H54 (cell line): Measurements from ENCODE around the gene DNAI2.

Experiments
- DNase-seq: peaks from one replicate; pipeline ENCODE4 v3.0.0; 2011; ENCODE audit warnings: low spot score, mixed read lengths; ENCODE audit not compliant: insufficient read length
- FAIRE-seq: peaks from 3 replicates; lab custom pipeline; 2011; peaks lifted over from hg19 to GRCh38; lab: Jason Lieb, UNC
- POLR2A ChIP-seq: IDR thresholded peaks from 2 replicates; pipeline ENCODE4 v1.6.1; 2011; ENCODE audit warnings: low read depth, mild to moderate bottlenecking, low read length

Gene DNAI2

GRCh38 chr17:74355065-74355464 is 81.0 kb downstream of the DNAI2 start:
- no peak for TF ChIP-seq POLR2A
- FAIRE-seq = no peak

GRCh38 chr17:74356646-74357465 is 82.8 kb downstream of the DNAI2 start:
- FAIRE-seq = no peak
- DNase-seq = no peak
- no peak for TF ChIP-seq POLR2A

More at GRCh38 chr17:74355065-74355464, 81.0 kb downstream of the DNAI2 start:
- no peak for DNase-seq

- no peak for DNase-seq
- TF ChIP-seq POLR2A = no peak
- FAIRE-seq = no peak
Measured at GRCh38 chr17:74357466-74357809, 83.4 kb downstream of the DNAI2 start.

- TF ChIP-seq POLR2A = no peak
- no peak for FAIRE-seq
- no peak for DNase-seq
Measured at GRCh38 chr17:74358697-74359096, 84.7 kb downstream of the DNAI2 start.

GRCh38 chr17:74359916-74360315 is 85.9 kb downstream of the DNAI2 start:
- FAIRE-seq (no peak), DNase-seq (no peak)
- no peak for TF ChIP-seq POLR2A

GRCh38 chr17:74360899-74361229 is 86.8 kb downstream of the DNAI2 start:
- FAIRE-seq (no peak), DNase-seq (no peak)
- no peak for TF ChIP-seq POLR2A

GRCh38 chr17:74361230-74362068 is 87.4 kb downstream of the DNAI2 start, which contains the start of gene BTBD17:
Gene BTBD17, minus strand, starts transcription at chr17:74361868. Its CDS starts 49 bp downstream, at chr17:74361819.
- DNase-seq (peak; percentile 72), FAIRE-seq (no peak)
- TF ChIP-seq POLR2A = no peak

- no peak for TF ChIP-seq POLR2A
- DNase-seq = no peak
- no peak for FAIRE-seq
Measured at GRCh38 chr17:74362069-74362405, 88.0 kb downstream of the DNAI2 start.

- DNase-seq = no peak
- FAIRE-seq = no peak
- TF ChIP-seq POLR2A = no peak
Measured at GRCh38 chr17:74362810-74363498, 88.9 kb downstream of the DNAI2 start.
